Fibroblast of skin of right quadriceps (primary cell): Measurements from ENCODE around the gene RNF144A.

Experiments
- DNase-seq: peaks from one replicate; pipeline ENCODE4 v3.0.0-alpha.2; 2013

Gene RNF144A

GRCh38 chr2:6909431-6910385 lies 7.5 kb upstream of the RNF144A start:
- no peak for DNase-seq

GRCh38 chr2:6911721-6912120 lies 5.5 kb upstream of the RNF144A start:
- no peak for DNase-seq

- DNase-seq: no peak
These were observed 3.6 kb upstream of the RNF144A start for GRCh38 chr2:6913415-6914157.

GRCh38 chr2:6914828-6915227 lies 2.4 kb upstream of the RNF144A start:
- peak; percentile 18 for DNase-seq

GRCh38 chr2:6915399-6915798 lies 1.8 kb upstream of the RNF144A start:
- no peak for DNase-seq

- no peak for DNase-seq
These were observed 988 bp upstream of the RNF144A start for GRCh38 chr2:6916224-6916623.

- DNase-seq: no peak
These were observed 509 bp upstream of the RNF144A start for GRCh38 chr2:6916736-6917070.

- DNase-seq: no peak
These were observed 679 bp downstream of the RNF144A start for GRCh38 chr2:6917761-6918421.

GRCh38 chr2:6919901-6920742 lies 2.9 kb downstream of the RNF144A start:
- DNase-seq: no peak

- DNase-seq: no peak
These were observed 3.5 kb downstream of the RNF144A start for GRCh38 chr2:6920743-6921064.

GRCh38 chr2:6921321-6921922 lies 4.2 kb downstream of the RNF144A start:
- DNase-seq: no peak

GRCh38 chr2:6922201-6922656 lies 5.0 kb downstream of the RNF144A start:
- DNase-seq: no peak

- DNase-seq: no peak
These were observed 6.1 kb downstream of the RNF144A start for GRCh38 chr2:6923319-6923718.

- no peak for DNase-seq
These were observed 7.1 kb downstream of the RNF144A start for GRCh38 chr2:6924101-6924923.

GRCh38 chr2:6924924-6925409 lies 7.8 kb downstream of the RNF144A start:
- no peak for DNase-seq

GRCh38 chr2:6926071-6926732 lies 9.0 kb downstream of the RNF144A start:
- DNase-seq: no peak

- DNase-seq: no peak
These were observed 10.0 kb downstream of the RNF144A start for GRCh38 chr2:6927186-6927585.

GRCh38 chr2:6927753-6928152 lies 10.5 kb downstream of the RNF144A start:
- DNase-seq: no peak

- no peak for DNase-seq
These were observed 11.2 kb downstream of the RNF144A start for GRCh38 chr2:6928452-6928851.

GRCh38 chr2:6929196-6929819 lies 12.1 kb downstream of the RNF144A start:
- DNase-seq: peak; percentile 40
